ENCODE data around the gene PHF21A.

The PHF21A gene

DNA sequence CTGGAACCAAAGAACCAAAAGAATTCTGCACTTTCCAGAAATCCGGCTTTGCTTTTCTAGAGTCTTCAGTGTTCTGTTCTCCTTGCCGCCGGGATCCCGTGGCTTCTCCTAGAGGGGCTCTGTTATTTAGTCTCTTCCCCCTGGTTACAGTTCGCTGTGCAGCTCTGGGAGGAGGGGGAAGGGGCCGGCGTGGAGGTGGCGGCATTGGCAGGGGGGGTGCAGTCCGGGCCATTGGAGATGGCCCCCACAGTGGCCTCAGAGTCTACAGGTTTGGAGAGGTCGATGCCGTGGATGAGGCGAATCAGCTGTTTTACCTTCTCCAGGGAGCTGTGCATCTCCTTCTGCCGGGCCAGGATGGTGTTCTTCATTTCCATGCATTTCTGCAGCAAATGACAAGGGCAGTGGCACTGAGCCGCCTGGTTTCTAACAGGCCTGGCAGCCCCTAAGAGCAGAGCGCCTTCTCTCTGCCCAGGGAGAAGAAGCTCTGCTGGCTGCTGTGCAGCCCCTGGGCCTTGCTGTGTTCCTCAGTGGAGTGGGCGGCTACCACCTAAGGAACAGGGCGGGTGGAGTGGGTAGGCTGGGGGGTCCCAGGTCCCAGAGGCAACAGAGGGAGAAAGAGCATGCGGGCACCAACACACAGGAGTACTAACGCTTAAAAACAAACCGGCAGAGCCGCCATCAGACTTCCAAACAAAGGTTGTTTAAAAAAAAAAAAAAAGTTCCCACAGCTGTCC, 187.2 kb downstream of the PHF21A start:
- no peak for DNase-seq (ENCODE audit: low read depth)

DNA sequence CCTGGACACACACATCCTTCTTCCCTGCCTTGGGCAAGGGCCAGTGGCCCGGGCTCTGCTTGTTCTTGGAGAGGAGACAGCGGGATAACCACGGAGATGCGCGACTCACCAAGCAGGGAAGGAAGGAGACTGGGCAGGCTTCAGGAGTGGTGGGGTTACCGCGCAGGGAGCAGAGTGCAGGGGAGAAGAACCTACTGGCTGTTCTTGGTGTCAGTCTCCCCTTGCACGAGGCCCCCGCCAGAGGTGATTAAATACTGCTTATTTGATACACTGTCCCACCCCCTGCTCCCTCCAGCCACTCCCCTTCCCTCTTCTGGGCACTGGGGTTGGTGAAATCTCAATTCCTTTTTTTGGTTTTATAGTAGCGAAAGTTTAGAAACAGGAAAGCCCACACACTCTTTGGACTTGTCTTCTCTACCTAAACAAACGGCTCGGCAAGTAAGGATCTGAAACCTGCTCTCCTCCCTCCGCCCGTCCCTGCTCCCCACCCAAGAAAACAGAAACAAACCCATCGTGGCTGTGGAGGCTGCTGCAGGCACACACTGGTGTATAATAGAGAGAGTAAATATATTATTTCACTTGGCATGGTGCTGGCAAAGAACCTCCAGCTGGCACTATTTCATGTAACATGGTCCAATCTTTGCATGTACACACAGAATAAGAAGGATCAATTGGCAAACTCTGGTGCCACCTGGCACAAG, 188.0 kb downstream of the PHF21A start:
- DNase-seq (ENCODE audit: low read depth), result no peak

DNA sequence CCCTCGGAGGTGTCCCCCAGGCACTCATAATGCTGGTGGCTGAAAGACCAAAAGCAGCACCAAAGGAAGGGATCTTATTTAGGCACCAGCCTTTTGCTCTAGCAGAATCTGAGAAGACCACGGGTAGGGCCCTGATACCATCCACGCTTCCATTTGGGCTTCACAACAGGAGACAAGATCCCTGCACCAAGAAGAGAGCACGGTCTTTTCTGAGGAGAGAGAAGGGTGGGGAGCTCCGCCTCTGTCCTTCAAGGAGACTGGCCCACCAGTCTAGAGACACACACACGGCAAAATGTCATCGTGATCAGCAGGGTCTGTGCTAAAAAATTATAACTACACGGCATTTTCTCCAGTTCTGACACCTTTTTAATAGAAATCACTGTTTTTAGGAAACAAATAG, 189.0 kb downstream of the PHF21A start:
- no peak for DNase-seq (ENCODE audit: low read depth)

DNA sequence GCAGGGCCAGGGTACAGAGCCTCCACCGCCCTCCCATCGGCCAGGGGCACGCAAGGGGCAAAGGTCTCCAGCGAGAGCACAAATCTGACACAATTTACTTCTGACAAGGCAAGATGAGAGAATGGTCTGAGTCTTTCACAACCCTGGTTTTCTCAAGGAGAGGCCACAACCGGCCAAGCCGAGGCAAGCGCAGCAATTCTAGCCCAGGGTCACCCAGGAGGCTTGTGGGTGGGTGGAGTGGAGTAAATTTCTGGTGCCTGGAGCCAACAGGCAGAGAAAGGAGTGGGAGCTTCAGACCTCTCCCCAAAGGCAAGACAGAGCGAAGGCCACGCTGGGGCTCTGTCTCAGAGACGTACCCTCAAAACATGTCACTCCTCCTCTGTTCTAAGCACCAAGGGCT, 189.5 kb downstream of the PHF21A start:
- no peak for DNase-seq (ENCODE audit: low read depth)

DNA sequence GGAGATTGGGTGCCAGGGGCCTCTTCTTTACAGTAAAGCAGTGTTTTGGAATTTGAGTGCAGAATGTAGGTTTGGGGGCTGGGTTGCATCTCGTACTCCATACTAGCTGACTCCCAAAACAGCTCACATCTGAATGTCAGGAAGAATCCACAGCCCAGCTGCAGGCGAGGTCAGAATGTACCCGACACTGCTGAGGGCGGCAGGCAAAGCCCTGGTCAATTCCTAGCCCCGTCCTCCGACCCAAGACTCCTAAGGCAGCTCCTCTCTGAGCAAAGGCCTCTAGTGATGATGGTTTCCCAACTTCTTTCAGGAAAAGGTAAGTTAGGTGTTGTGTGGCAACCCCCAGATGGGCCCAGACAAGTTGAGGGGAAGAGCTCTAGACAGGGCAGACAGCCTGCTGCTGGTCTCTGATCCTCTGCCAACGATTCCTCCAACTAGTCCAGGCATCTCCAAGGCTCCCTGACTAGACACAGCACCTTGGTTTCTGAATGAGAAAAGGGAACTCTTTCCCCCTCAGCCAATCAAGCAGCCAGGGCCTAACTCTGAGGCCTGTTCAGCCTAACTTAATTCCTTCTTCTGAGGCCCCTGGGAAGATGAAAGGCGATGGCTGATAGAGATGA, 190.2 kb downstream of the PHF21A start:
- DNase-seq (ENCODE audit: low read depth), result no peak

DNA sequence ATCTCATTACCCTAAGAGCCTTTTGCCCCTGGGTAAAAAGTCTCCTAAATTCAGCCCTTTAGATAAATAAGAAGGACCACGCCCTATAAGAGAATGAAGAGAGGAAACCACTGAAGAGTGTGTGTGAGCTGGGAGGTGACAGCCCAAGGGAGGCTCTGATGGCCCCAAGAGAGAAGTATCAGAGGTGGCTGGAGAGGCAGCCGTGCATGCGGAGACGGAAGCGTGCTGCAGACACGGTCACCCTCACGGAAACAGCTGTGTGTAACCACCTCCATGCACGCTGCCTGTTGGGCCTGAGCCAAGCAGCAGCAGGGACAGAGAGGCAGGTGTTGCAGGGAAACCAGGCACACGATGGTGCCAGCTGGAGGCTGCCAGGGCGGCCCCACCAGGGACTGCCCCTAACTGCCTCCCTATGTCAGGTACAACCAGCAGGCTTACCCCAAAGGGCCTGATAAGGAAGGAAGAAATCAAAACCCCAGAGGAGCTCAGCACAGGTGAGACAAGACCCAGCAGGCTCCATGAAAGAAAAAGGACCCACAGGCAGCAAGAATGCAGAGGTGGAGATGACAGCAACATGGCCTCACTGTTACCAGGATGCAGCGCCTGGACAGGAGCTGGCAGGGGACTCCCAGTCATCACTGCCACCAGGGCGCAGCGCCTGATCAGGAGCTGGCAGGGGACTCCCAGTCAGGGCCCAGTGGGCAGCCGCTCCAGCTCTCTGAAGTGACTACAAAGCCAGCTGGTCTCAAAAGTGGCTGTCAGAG, 191.0 kb downstream of the PHF21A start:
- DNase-seq (ENCODE audit: low read depth), result no peak

DNA sequence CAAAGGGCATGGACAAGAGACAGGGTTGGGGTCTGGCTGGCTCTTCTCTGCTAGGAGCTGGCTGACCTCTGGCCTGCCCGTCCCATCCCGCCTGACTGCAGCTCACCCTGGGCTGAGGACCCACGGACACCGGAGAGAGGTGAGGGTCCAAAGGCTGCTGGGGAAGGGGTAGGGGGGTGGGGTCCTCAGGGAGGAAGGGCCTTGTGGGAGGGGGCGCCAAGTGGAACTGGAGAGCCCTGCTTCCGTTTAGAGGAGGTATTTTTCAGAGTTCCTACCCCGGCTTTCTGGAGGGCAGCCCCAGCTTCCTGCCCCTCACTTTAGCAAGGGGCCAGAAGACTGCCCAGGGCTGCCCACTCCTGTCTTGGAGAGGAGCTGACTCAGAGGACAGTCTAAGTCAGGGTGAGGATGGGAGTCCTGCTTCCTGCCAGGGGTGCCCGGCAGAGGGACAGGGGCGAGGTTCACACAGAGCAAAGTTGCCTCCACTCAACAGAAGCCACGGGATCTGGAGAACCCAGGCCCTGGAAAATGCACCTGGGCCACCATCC, 191.7 kb downstream of the PHF21A start:
- no peak for DNase-seq (ENCODE audit: low read depth)

DNA sequence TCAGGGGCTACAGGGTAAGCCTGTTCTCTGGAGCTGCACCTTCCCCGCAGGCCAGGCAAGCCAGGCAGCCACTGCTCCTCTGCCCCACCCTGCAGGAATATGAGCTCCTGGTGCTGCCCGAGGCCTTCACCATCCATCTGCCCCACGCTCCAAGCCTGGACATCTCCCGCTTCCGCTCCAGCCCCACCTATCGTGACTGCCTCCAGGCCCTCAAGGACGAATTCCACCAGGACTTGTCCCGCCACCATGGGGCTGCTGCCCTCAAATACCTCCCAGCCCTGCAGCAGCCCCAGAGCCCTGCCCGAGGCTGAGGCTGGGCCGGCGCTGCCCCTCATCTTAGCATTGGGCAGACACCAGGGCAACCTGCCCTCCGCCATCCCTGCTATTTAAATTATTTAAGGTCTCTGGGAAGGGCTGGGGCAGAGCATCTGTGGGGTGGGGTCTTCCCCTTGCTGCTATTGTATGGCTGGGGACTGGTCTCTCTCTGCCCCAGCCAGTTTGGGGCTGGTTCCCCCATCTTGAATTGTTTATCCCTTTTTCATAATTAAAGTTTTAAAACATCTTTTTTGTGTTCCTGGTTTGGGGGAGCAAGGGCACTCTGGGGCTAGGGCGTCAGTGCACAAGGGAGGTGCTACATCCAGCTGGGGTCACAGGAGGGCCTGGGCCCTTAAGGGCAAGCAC, 192.6 kb downstream of the PHF21A start:
- DNase-seq (ENCODE audit: low read depth), result no peak

DNA sequence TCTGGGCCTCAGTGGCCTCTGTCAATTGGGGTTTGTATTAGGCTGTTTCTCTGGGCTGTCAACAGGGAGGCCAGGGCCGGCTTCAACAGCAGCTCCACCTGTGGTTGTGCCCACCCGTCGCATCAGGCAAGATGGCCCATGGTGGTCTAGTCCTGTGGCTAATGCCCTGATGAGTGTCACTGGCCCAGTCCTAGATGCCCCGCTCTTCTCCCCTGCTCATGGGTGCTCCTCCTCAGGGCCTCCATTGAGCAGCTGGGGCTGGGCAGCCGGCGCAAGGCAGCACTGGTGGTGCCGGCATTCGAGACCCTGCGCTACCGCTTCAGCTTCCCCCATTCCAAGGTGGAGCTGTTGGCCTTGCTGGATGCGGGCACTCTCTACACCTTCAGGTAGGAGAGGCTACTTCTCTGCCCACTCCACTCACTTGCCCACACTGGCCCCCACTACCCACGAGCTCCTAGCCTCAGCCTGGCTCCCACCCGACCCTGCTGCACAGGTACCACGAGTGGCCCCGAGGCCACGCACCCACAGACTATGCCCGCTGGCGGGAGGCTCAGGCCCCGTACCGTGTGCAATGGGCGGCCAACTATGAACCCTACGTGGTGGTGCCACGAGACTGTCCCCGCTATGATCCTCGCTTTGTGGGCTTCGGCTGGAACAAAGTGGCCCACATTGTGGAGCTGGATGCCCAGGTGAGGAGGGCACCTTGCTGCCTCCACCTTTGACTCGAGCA, 193.4 kb downstream of the PHF21A start:
- DNase-seq (ENCODE audit: low read depth), result no peak

DNA sequence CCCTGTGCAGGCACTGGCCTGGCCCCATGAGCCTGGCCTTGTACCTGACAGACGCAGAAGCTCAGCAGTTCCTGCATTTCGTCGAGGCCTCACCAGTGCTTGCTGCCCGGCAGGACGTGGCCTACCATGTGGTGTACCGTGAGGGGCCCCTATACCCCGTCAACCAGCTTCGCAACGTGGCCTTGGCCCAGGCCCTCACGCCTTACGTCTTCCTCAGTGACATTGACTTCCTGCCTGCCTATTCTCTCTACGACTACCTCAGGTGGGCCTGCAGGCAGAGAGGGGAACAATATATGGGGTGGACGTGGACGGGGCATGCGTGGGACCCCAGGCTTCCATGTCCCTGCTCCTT, 193.9 kb downstream of the PHF21A start:
- no peak for DNase-seq (ENCODE audit: low read depth)

DNA sequence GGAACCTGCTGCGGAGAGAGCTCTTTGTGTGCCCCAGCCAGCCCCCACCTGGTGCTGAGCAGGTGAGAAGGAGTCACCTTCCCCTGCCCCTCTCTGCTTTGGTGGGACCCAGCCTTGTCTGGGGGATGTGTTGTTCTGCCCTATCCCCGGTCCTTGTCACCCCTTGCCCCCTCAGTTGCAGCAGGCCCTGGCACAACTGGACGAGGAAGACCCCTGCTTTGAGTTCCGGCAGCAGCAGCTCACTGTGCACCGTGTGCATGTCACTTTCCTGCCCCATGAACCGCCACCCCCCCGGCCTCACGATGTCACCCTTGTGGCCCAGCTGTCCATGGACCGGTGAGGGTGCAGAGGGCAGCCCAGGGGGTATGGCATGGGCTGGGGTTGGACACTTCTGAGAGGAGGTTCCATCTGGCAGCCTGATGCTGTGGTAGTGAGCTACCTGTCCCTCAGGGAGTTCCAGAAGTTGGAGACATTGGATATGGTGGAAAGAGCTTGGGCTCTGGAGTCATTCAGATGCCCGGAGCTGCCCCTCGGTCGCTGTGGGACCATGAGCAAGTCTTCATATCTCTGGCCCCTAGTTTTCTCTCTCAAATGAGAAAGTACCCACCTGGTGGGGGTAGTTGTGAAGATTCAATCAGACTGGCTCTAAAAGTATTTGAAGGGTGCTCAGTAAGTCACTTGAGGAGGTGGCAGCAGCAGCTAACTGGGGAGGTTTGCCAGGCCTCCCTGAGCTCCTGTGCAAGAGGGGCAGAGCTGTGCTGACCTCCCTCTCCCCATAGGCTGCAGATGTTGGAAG, 194.5 kb downstream of the PHF21A start:
- DNase-seq (ENCODE audit: low read depth), result no peak

DNA sequence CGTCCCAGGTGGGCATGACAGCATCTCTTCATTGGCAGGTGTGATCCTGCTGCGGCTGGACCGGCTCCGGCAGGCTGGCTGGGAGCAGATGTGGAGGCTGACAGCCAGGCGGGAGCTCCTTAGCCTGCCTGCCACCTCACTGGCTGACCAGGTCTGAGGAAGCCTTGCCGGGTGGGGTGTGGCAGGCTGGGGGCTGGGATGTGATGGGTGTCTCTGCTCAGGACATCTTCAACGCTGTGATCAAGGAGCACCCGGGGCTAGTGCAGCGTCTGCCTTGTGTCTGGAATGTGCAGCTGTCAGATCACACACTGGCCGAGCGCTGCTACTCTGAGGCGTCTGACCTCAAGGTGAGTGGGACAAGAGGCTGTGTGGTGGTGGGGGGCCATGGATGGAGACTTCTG, 195.3 kb downstream of the PHF21A start:
- DNase-seq (ENCODE audit: low read depth), result no peak

DNA sequence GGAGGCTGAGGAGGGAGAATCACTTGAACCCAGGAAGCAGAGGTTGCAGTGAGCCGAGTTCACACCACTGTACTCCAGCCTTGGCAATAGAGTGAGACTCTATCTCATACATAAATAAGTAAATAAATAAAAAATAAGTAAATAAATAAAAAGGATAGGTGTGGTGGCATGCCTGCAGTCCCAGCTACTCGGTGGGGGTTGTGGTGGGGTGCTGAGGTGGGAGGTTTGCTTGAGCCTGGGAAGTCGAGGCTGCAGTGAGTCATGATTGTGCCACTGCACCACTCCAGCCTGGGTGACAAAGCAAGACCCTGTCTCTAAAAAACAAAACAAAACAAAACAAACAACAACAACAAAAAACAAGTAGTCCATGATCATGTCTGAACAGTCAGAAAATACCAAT, 195.7 kb downstream of the PHF21A start:
- no peak for DNase-seq (ENCODE audit: low read depth)

DNA sequence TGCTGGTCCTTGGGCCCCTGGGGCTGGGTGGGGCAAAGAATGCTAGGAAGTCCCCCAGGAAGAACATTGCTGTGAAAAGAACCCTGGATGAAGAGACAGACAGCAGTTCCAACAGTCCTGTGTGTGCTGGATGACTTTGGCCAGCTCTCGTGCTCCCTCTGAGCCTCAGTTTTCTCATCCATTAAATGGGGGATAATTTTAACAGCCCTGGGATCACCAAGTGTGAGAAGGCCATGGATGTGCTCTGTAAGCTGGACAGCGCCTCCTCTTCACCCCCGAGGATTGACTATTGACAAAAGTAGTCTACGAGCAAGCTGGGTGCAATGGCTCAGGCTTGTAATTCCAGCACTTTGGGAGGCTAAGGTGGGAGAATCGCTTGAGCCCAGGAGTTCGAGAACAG, 196.3 kb downstream of the PHF21A start:
- no peak for DNase-seq (ENCODE audit: low read depth)

DNA sequence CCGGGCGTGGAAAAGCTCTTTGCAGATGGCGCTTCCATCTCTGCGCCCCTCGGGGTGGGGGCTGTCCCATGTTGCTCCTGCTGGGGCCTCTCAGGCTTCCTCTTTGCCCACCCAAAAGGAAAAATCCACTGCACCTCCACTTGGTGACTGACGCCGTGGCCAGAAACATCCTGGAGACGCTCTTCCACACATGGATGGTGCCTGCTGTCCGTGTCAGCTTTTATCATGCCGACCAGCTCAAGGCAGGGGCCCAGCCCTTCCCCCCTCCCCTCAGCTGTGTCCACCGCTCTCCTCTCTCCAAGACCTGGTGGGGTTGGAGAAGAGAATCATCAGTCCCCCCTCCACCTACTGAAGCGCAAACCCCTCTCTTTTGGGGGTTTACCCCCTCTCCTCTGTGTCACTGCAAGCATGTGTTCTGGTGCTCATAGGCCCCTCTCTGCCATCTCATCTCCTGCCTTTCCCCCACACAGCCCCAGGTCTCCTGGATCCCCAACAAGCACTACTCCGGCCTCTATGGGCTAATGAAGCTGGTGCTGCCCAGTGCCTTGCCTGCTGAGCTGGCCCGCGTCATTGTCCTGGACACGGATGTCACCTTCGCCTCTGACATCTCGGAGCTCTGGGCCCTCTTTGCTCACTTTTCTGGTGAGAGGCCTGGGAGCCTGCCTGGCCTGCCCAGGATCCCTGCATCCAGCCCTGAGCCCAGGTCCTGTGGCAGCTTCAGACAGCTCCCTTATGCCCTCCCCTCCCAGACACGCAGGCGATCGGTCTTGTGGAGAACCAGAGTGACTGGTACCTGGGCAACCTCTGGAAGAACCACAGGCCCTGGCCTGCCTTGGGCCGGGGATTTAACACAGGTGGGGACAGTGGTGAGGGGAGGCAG, 197.0 kb downstream of the PHF21A start:
- no peak for DNase-seq (ENCODE audit: low read depth)

DNA sequence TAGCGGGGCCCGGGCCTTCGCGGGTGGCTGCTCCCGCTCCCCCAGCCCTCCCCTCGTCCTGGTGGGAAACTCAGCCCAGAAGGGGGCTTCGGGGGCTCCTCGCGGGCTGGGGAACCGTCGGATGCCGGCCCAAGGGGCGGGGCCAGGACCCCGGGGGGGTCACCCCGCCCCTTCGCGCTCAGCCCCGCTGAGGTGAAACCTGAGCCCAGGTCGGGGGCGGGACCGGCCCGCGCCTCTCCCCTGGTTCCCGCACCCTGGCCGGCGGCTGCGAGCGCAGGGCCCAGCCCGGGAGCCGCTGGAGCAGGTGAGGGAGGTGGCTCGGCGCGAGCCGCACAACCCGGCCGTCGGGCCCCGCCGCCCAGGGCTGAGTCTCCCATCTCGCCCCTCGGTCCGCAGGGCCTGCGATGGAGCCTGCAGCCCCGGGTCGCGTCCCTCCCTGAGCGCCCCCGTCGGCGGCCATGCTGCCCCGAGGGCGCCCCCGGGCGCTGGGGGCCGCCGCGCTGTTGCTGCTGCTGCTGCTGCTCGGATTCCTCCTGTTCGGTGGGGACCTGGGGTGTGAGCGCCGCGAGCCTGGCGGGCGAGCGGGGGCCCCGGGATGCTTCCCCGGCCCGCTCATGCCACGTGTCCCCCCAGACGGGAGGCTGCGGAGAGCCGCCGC, 198.7 kb downstream of the PHF21A start, which contains the start of gene LARGE2:
LARGE2 (plus strand) TSS at position 232 of the 658 bp plus-strand sequence; CDS start at position 459, 227 bp downstream.
- DNase-seq (ENCODE audit: low read depth), result no peak

DNA sequence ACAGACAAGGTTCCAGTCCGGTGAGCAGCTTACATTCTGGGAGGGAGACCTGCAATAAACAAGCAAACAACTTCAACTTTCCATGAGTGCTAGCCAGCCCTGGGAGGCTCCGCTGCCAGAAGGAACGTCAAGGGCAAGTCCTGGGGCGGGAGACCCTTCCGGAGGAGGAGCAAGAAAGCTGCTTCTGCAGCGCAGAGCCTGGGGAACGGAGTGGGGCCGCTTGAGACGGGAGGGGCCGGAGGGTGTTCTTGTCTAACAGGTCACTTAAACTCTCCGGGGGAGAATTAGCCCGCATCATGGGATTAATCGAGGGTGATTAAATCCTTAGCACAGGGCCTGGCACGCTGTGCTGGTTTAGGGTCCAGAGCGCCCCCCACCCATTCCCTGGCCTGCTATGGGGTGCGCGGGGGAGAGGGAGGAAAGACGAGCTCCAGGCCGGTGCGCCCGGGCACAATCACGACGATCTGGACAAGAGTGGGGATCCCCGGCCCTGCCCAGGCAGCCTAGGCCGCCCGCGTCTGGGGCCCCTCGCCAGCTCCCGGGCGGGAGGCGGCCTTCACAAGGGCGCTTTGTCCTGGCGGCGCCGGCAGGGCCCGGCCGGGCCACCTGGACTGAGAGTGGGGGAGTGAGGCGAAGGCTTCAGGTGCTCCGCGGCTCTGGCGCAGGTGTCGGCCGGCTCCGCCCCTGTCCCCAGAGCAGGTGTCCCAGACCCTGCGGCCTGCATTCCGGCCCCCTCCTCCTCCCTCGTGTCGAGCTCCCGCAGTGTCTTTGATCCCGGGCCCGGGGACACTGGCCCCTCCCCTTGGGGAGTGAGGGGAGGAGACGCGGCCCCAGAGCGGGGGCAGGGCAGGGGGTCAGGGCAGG, 199.5 kb downstream of the PHF21A start:
- DNase-seq (ENCODE audit: low read depth), result no peak
